GM19397 (cell line): ENCODE results near the gene TDRD10.
"Not testable (repeated sequence)": the region's sequence is repeated elsewhere in the genome, so short reads cannot be mapped to it uniquely, and the experiment has no call there.

ENCODE experiments used
- ATAC-seq: cut with Tn5 transposase; IDR thresholded peaks from one replicate; pipeline ENCODE4 v1.9.1; 2021; ENCODE audit warnings: mild to moderate bottlenecking, moderate library complexity; ENCODE audit not compliant: unreplicated experiment

The TDRD10 gene

GRCh38 chr1:154514066-154514553 lies 12.1 kb downstream of the TDRD10 start:
- no peak for ATAC-seq

- no peak for ATAC-seq
Observed at GRCh38 chr1:154517661-154518060, 15.6 kb downstream of the TDRD10 start.

DNA sequence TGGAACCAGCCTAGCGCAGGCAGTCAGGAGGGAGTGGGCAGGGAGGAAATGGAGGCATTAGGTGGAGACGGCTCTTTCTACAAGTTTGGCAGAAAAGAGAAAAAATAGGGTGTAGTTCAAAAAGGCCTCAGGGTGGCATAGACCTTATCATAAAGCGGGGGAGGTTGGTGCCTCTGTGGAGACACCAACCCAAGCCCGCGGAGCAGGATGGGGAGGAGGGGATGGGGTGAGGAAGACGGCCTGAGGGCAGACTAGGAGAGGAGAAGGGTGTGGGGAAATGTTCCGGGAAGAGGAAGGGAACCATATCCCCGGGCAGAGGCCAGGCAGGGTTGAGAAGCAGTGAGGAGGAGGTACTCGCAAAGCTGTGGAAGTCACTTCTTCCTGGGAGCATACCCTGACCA lies 17.6 kb downstream of the TDRD10 start:
- no peak for ATAC-seq

GRCh38 chr1:154520333-154520732 lies 18.3 kb downstream of the TDRD10 start:
- ATAC-seq = no peak

- no peak for ATAC-seq
Observed at GRCh38 chr1:154521695-154522094, 19.7 kb downstream of the TDRD10 start.

GRCh38 chr1:154524881-154525280 lies 22.9 kb downstream of the TDRD10 start:
- ATAC-seq = no peak

GRCh38 chr1:154527192-154527591 lies 25.2 kb downstream of the TDRD10 start:
- no peak for ATAC-seq

DNA sequence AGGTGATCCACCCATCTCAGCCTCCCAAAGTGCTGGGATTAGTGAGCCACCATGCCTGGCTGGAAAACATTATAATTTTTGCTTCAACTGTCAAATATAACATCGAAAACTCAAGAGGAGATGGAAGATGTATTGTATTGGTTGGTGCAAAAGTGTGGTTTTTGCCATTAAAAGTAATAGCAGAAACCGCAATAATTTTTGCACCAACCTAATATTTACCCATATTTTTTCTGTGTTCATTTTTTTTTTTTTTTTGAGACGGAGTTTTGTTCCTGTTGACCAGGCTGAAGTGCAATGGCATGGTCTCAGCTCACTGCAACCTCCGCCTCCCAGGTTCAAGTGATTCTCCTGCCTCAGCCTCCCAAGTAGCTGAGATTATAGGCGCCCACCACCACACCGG lies 27.3 kb downstream of the TDRD10 start:
- ATAC-seq = no peak

- not testable (repeated sequence) for ATAC-seq
Observed at GRCh38 chr1:154531950-154532349, 29.9 kb downstream of the TDRD10 start.

GRCh38 chr1:154533952-154534844 lies 32.2 kb downstream of the TDRD10 start:
- ATAC-seq = no peak

GRCh38 chr1:154536570-154536969 lies 34.6 kb downstream of the TDRD10 start:
- no peak for ATAC-seq

GRCh38 chr1:154539486-154540483 lies 37.8 kb downstream of the TDRD10 start:
- ATAC-seq = no peak

GRCh38 chr1:154541231-154541630 lies 39.2 kb downstream of the TDRD10 start:
- ATAC-seq = no peak

DNA sequence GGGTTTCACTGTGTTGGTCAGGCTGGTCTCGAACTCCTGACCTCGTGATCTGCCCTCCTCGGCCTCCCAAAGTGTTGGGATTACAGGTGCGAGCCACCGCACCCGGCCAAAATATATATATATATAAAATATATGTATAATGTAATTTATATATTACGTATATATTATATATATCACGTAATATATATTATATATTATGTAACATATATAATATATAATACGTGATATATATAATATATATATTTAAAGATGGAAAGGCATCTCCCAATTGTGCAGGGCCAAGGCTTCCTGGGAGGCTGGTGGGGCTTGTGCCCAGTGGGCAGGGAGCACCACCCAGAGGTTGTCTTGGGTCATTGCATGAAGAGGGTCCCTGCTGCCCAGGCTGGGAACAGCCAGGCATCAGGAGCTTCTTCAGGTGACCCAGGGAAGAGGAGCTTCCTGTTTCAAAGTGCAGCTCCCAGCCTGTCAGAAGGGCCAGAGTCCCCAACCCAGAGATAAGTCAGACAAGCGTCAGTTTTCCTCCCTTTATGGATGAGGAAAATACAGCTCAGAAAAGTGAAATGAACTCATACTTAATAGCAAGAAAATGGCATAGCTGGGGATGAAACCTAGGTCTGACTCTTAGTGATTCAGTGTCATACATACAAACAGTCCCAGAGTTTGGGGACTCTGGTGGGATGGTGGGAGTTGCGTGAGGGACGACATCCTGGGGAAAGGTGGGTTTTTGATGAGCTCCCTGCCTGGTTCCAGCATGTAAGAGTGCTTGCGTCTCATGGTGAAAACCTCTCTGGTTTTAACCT lies 44.4 kb downstream of the TDRD10 start:
- ATAC-seq = no peak

- no peak for ATAC-seq
Observed at GRCh38 chr1:154547105-154547732, 45.2 kb downstream of the TDRD10 start.

DNA sequence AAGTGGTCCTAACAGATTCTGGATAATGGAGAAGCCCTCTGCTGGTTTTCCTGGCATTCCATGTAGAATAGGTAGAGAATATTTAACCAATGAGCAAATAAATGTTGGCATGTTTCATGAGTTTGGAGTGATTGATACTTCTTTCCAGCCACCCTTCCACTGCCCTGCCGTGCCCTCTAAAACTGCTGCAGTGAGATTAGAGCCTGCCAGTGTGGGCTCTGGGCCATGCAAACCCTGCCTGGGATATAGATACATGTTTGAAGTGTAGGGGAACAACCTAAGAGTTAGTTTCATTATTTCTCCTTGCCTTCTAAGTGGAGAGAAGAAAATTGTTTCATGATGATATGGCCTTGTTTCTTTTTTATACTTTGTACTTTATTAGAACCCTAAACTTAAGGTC lies 46.0 kb downstream of the TDRD10 start:
- ATAC-seq = no peak

DNA sequence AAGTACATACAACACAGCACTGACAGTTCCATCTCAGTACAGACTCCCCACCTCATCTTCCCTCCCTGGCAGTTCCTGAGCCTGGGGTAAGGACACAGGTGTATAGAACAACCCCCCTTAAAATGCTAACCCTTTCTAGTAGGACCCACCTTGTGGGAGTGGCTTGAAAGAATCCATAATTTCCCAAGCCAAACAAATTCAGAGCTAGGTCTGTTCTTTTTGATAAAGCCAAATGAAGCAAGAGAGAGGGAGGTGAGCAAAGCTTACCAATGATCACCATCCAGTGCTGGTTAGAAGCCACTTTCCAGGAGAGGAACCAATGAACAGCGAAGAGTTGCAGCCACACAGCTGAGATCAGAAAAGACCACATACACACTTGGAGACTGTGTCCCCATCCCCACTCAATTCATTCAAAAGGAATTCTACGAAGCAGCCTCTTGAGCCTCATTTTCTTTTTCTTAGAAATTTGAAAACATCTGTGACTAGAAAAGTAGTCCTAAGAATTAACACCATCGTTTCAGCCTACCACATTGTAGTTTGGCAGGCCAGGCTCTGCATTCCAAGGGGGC lies 47.3 kb downstream of the TDRD10 start:
- no peak for ATAC-seq

GRCh38 chr1:154550070-154550469 lies 48.1 kb downstream of the TDRD10 start:
- ATAC-seq = no peak

DNA sequence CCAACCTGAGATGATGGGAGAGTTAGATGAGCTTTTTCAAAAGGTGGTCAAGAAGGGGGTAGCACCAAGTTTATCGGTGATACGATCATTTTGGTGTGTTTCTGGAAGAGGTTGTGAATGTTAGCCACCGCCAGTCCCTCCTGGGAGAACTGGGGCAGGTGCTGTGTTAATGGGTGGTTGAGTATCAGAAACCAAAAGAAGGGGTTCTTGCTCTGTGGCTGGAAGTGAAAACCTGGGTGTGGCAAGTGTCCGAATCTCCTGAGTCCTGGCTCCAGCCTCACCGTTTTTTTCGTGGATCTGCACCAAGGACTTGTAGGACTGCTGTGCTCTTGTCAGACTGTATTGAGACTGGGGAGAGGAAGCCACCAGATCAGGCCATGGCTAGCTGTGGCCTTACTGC lies 48.6 kb downstream of the TDRD10 start:
- no peak for ATAC-seq

DNA sequence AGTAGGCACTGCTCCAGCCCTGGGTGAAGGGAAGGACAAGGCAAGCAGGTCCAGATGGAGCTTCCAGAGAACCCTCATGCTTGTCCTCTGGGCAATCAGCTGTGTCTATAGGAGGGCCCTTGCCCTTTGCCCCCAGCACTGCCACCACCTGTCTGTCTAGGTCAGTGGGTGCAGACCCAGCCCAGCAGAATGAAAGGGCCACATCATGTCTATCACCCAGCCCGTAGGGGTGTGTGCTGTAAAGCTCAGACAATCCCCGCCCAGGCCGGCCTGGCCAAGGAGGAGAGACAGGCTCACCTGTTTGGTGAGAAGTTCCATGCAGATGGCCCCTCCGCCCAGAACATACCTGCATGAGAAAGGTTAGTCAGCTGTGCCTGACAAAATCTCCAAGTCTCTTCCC lies 49.5 kb downstream of the TDRD10 start:
- no peak for ATAC-seq
